MM.1S (cell line): ENCODE results near the gene GMPS.

ENCODE experiments used
- EZH2 ChIP-seq: fragments of 300-600 bp; sonication (generic); optimal IDR thresholded peaks from 2 replicates; pipeline ENCODE3; 2017; ENCODE audit warnings: low read depth, mild to moderate bottlenecking, antibody characterized with exemption, low read length, mixed read lengths
- EZH2phosphoT487 ChIP-seq: fragments of 300-600 bp; sonication (generic); IDR thresholded peaks from 2 replicates; pipeline ENCODE4 v1.6.1; 2018; ENCODE audit warnings: antibody characterized with exemption, low read length
- TF ChIP-seq, protein P1 (sequence below): fragments of 300-600 bp; sonication (generic); IDR thresholded peaks from 2 replicates; pipeline ENCODE4 v1.5.1; 2016; ENCODE audit warnings: antibody characterized with exemption, low read length, mixed read lengths

DNA sequence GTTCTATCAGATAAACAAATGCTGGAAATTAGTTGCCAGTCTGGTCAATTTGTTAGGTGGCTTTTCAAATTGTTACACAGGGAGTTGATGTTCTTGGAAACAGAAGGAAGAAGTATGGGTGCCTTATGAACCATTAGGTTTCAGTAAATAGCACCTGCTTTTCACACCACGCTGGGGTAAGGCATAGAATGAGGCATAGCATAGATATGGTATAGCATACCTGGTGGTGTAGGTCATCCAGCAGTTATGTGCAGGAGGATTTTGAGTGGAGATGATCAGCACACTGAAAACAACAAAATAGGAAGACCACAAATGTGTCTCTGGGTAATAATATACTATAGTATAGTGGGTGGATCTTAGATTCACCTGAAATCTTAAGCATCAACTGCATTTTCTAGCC, 121.4 kb downstream of the GMPS start:
- TF ChIP-seq, protein P1, sequence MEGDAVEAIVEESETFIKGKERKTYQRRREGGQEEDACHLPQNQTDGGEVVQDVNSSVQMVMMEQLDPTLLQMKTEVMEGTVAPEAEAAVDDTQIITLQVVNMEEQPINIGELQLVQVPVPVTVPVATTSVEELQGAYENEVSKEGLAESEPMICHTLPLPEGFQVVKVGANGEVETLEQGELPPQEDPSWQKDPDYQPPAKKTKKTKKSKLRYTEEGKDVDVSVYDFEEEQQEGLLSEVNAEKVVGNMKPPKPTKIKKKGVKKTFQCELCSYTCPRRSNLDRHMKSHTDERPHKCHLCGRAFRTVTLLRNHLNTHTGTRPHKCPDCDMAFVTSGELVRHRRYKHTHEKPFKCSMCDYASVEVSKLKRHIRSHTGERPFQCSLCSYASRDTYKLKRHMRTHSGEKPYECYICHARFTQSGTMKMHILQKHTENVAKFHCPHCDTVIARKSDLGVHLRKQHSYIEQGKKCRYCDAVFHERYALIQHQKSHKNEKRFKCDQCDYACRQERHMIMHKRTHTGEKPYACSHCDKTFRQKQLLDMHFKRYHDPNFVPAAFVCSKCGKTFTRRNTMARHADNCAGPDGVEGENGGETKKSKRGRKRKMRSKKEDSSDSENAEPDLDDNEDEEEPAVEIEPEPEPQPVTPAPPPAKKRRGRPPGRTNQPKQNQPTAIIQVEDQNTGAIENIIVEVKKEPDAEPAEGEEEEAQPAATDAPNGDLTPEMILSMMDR = no peak
- TF ChIP-seq EZH2 (no peak), EZH2phosphoT487 (no peak)
